Mucosa of rectum (tissue), 2 donors: ENCODE data around the gene CFAP77.

Experiments
- H3K27ac ChIP-seq, 2 donors: one replicate each; pipeline ENCODE4 v1.7.0; 2013; ENCODE audit warnings: inconsistent platforms in 2 of 2, low read depth in 2 of 2, low read length in 2 of 2
- H3K27me3 ChIP-seq, 2 donors: one replicate each; pipeline ENCODE4 v1.7.0; 2013; ENCODE audit warnings: low read length in 2 of 2; ENCODE audit not compliant: control insufficient read depth in 2 of 2, insufficient read depth in 2 of 2
- H3K36me3 ChIP-seq, 2 donors: one replicate each; pipeline ENCODE4 v1.7.0; 2013; ENCODE audit warnings: low read length in 2 of 2; ENCODE audit not compliant: control insufficient read depth in 2 of 2, insufficient read depth in 2 of 2
- H3K4me1 ChIP-seq, 2 donors: one replicate each; pipeline ENCODE4 v1.7.0; 2013; ENCODE audit warnings: low read length in 2 of 2, mild to moderate bottlenecking in 1 of 2; ENCODE audit not compliant: control insufficient read depth in 2 of 2, insufficient read depth in 2 of 2
- H3K4me3 ChIP-seq, 2 donors: one replicate each; pipeline ENCODE4 v1.7.0; 2013; ENCODE audit warnings: low read length in 2 of 2
- H3K9ac ChIP-seq, 2 donors: one replicate each; pipeline ENCODE4 v1.7.0; 2013; ENCODE audit warnings: low read length in 2 of 2, low read depth in 1 of 2, mild to moderate bottlenecking in 1 of 2
- H3K9me3 ChIP-seq, 2 donors: one replicate each; pipeline ENCODE4 v1.7.0; 2013; ENCODE audit warnings: low read length in 2 of 2; ENCODE audit not compliant: control insufficient read depth in 2 of 2
- donor health status: healthy.
- donor health status: Normal muscosa, but diverticular disease.

CFAP77 gene

GRCh38 chr9:132461971-132462370 lies 52.0 kb downstream of the CFAP77 start:
- H3K4me1 ChIP-seq = no peaks in the 10 kb centered on the region
- no peaks in the 10 kb centered on the region for H3K36me3 ChIP-seq
- H3K9ac ChIP-seq = no peak overlapping the region
- H3K9me3 ChIP-seq = no peaks in the 10 kb centered on the region
- no peak overlapping the region for H3K27ac ChIP-seq
- H3K4me3 ChIP-seq = no peak overlapping the region
- peaks cover 2 to 8% of the 10 kb centered on the region in 2 donors for H3K27me3 ChIP-seq

- Histone ChIP-seq H3K4me3 (no peak overlapping the region), H3K9me3 (no peaks in the 10 kb centered on the region), H3K4me1 (no peaks in the 10 kb centered on the region), H3K36me3 (no peaks in the 10 kb centered on the region), H3K27me3 (peaks cover 2 to 5% of the 10 kb centered on the region in 2 donors), H3K27ac (no peak overlapping the region), H3K9ac (no peak overlapping the region)
Observed at GRCh38 chr9:132464547-132464946, 54.5 kb downstream of the CFAP77 start.

GRCh38 chr9:132465131-132465635 lies 55.2 kb downstream of the CFAP77 start:
- Histone ChIP-seq H3K27ac (no peak overlapping the region), H3K36me3 (no peaks in the 10 kb centered on the region), H3K4me3 (no peak overlapping the region), H3K27me3 (peaks cover under 1 to 2% of the 10 kb centered on the region in 2 donors), H3K9ac (no peak overlapping the region), H3K9me3 (no peaks in the 10 kb centered on the region), H3K4me1 (no peaks in the 10 kb centered on the region)

GRCh38 chr9:132472199-132472598 lies 62.2 kb downstream of the CFAP77 start:
- Histone ChIP-seq H3K4me1 (no peaks in the 10 kb centered on the region), H3K9me3 (no peaks in the 10 kb centered on the region), H3K9ac (no peak overlapping the region), H3K36me3 (no peaks in the 10 kb centered on the region), H3K27me3 (peaks cover 0 to 5% of the 10 kb centered on the region in 2 donors), H3K27ac (no peak overlapping the region), H3K4me3 (no peak overlapping the region)

- Histone ChIP-seq H3K9me3 (no peaks in the 10 kb centered on the region), H3K4me3 (no peak overlapping the region), H3K4me1 (no peaks in the 10 kb centered on the region), H3K27me3 (peaks cover 0 to 5% of the 10 kb centered on the region in 2 donors), H3K27ac (no peak overlapping the region), H3K9ac (no peak overlapping the region), H3K36me3 (no peaks in the 10 kb centered on the region)
Observed at GRCh38 chr9:132472599-132472998, 62.6 kb downstream of the CFAP77 start.

GRCh38 chr9:132474253-132474652 lies 64.2 kb downstream of the CFAP77 start:
- H3K4me3 ChIP-seq = no peak overlapping the region

GRCh38 chr9:132478353-132479050 lies 68.5 kb downstream of the CFAP77 start:
- Histone ChIP-seq H3K27me3 (peaks cover 5 to 6% of the 10 kb centered on the region in 2 donors), H3K27ac (no peak overlapping the region), H3K36me3 (no peaks in the 10 kb centered on the region), H3K9ac (no peak overlapping the region), H3K4me1 (no peaks in the 10 kb centered on the region), H3K9me3 (no peaks in the 10 kb centered on the region), H3K4me3 (no peak overlapping the region)

More at GRCh38 chr9:132474253-132474652, 64.2 kb downstream of the CFAP77 start:
- H3K4me1 ChIP-seq = no peaks in the 10 kb centered on the region
- H3K27ac ChIP-seq = no peak overlapping the region
- no peaks in the 10 kb centered on the region for H3K9me3 ChIP-seq
- H3K9ac ChIP-seq = no peak overlapping the region
- H3K36me3 ChIP-seq = no peaks in the 10 kb centered on the region
- H3K27me3 ChIP-seq = peaks cover 0 to 5% of the 10 kb centered on the region in 2 donors

- H3K27me3 ChIP-seq = peaks cover 6 to 7% of the 10 kb centered on the region in 2 donors
- no peaks in the 10 kb centered on the region for H3K4me1 ChIP-seq
- no peak overlapping the region for H3K27ac ChIP-seq
- H3K9ac ChIP-seq = no peak overlapping the region
- H3K36me3 ChIP-seq = no peaks in the 10 kb centered on the region
- no peaks in the 10 kb centered on the region for H3K9me3 ChIP-seq
- H3K4me3 ChIP-seq = no peak overlapping the region
Observed at GRCh38 chr9:132479733-132480132, 69.7 kb downstream of the CFAP77 start.

- Histone ChIP-seq H3K36me3 (no peaks in the 10 kb centered on the region), H3K4me1 (no peaks in the 10 kb centered on the region), H3K9me3 (no peaks in the 10 kb centered on the region), H3K27ac (no peak overlapping the region), H3K27me3 (peaks cover 8 to 10% of the 10 kb centered on the region in 2 donors), H3K4me3 (no peak overlapping the region), H3K9ac (no peak overlapping the region)
Observed at GRCh38 chr9:132481053-132481849, 71.2 kb downstream of the CFAP77 start.

- Histone ChIP-seq H3K36me3 (no peaks in the 10 kb centered on the region), H3K27me3 (peaks cover 10 to 15% of the 10 kb centered on the region in 2 donors), H3K4me3 (no peak overlapping the region), H3K27ac (no peak overlapping the region), H3K9ac (no peak overlapping the region), H3K9me3 (no peaks in the 10 kb centered on the region), H3K4me1 (no peaks in the 10 kb centered on the region)
Observed at GRCh38 chr9:132482196-132482813, 72.3 kb downstream of the CFAP77 start.
